Measurements from ENCODE around the gene COLEC12.

Gene COLEC12

DNA sequence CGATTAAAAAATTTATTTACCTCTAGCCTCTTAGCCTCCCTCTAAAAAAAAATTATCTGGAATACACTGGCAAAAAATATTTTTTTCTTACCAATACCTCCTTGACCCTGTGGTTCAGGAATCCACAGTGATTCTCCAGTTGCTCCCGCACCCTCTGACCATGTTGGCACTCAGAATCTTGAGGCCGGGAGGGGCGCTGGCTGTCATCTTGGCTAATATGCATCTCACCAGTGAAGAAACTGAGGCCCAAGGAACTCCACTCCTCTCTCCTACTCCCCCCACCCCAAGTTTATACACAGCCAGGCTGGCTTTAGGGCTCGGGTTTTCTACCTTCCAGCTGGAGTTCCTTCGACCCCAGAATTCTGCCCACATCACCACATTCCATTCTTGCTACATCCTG is 134.8 kb downstream of the COLEC12 start:
- in situ Hi-C loops (cut with HindIII; ENCODE audit: low sequenced_read_pairs): no loop called here

DNA sequence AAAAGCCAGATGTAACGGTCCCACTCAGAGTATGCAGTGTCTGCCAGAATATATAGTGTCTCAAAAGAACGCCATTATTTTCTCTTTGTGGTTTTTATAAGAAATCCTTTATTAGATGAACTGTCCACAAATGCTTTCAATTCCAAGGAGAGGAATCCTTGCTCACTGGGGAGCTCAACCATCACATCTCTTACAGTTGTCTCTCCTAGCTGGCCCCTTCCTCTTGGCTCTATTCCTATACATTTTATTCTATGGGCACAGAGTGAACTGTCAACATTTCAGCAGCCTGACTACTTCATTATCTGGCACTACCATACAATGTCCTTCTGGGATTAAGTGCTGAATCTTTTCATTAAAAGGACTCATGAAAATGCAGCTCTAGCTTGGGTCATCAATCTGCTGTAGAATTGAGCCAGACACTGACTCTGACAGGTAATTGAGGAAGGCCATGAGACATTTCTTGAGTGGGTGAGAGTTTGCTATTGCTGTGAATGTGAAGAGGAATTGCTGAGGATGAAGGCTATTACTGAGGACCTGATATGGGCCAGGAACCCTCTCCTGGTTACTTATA is 136.2 kb downstream of the COLEC12 start:
- in situ Hi-C loops (cut with HindIII; ENCODE audit: low sequenced_read_pairs): loop anchor here (5.0 kb wide), 1 partner anchor 33 kb away; no protein-coding TSS in a partner anchor

DNA sequence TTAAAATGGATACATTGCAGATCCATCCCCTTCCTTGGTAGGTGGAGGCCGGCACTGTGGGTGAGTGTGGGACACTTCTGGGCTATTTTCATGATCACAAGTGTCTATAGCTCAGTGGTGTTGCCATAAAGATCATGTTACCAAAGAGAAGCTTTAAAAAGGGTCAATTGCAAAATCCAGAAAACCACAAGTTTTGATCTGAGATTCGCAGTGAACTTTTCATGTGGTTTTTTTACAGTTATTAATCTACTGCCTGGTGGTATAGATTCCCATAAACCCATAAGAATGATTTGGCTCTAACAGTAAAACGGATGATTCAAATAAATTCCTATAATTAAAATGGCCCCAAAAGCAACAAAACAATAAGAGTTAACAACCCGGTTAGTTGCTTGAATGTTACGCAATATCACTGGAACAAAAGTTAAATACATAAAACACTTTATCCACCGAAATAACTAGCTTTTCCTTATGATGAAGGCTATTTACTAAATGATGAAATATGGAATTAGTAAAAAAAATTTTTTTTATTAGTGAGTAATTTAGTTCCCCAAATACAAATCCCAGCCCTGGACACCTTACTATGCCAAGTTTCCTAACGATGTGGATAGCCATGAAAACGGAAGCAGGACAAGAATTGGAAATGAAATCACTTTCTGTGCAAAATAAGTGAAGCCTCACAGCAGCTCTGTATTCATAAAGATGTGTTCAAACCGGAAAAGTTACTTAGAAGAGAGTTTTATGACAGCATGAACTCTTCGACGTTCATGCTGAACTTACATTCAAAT is 137.0 kb downstream of the COLEC12 start:
- in situ Hi-C loops (cut with HindIII; ENCODE audit: low sequenced_read_pairs): loop anchor here (5.0 kb wide), 1 partner anchor 34 kb away; no protein-coding TSS in a partner anchor

GRCh38 chr18:362311-363290 is 137.9 kb downstream of the COLEC12 start:
- in situ Hi-C loops (cut with HindIII; ENCODE audit: low sequenced_read_pairs): loop anchor here (5.0 kb wide), 1 partner anchor 35 kb away; no protein-coding TSS in a partner anchor

- in situ Hi-C loops (cut with HindIII; ENCODE audit: low sequenced_read_pairs): loop anchor here (5.0 kb wide), 1 partner anchor 35 kb away; no protein-coding TSS in a partner anchor
Measured at GRCh38 chr18:361941-362310, 138.6 kb downstream of the COLEC12 start.

DNA sequence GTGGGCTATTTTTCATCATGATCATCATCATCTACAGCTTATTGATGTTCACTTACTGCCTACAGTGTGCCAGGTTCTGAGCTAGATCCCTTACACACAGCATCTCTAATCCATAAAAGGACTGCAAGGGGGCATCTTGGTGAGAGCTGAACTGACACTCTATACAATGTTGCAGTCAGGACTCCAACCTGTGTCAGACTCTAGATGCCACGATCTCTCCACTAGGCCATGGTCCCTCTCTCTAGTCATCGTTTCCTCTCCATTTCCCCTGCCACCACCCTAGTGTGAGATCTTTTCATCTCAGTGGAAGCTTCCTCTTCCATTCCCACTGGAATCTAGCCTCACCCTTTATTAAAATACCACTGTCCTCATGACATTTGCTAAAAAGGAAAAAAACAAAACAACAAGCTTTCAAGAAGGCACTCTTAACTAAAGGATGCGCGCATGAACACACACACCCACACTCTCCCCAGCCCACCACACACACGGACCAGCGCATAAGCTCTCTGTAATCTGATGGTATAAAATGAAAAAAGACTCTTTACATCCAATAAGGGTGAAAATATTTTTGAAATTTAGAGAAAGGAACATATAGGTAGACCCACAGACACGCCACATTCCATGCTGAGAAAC is 139.3 kb downstream of the COLEC12 start:
- in situ Hi-C loops (cut with HindIII; ENCODE audit: low sequenced_read_pairs): loop anchor here (5.0 kb wide), 1 partner anchor 36 kb away; no protein-coding TSS in a partner anchor

DNA sequence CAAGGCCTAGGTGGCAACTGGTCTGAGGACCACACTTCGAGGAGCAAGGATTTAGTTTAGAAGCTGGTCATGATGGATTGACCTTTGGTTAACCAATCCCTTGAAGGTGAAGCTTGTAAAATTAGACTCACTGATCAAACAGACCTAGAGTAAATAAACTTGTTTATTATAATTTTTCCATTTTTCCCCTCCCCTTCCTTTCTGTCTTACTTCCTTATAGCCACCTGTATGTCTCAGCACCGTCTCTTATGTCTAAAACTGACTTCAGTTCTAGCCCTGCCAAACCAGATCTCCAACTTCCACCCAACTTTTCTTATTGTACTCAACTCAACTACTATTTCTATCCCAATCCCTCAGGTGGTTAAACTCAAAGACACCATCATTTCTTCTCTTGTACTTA is 139.8 kb downstream of the COLEC12 start:
- in situ Hi-C loops (cut with HindIII; ENCODE audit: low sequenced_read_pairs): loop anchor here (5.0 kb wide), 1 partner anchor 37 kb away; no protein-coding TSS in a partner anchor

GRCh38 chr18:356778-357177 is 143.7 kb downstream of the COLEC12 start:
- in situ Hi-C loops (cut with HindIII; ENCODE audit: low sequenced_read_pairs): no loop called here

- in situ Hi-C loops (cut with HindIII; ENCODE audit: low sequenced_read_pairs): no loop called here
Measured at GRCh38 chr18:355678-356077, 144.8 kb downstream of the COLEC12 start.

GRCh38 chr18:354471-354870 is 146.0 kb downstream of the COLEC12 start:
- in situ Hi-C loops (cut with HindIII; ENCODE audit: low sequenced_read_pairs): no loop called here

DNA sequence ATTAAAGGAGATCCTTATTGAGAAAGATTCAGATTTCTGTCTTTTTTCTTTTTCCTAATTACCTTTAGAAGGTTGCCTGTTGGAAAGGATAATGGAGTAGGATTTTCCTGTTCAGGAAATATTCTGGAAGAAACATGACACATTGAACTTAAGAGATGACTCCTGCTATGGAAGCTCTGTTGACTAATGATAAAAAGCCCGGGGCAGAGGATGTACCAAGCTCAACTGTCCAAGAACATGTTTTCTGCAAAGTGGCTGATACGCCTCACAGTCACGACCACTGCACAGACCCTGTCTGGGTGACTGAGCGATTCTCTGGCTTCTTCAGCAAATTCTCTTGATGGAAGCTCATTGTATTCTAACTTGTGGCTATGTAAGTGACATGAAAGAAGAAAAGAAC is 146.5 kb downstream of the COLEC12 start:
- in situ Hi-C loops (cut with HindIII; ENCODE audit: low sequenced_read_pairs): no loop called here

GRCh38 chr18:352438-352837 is 148.1 kb downstream of the COLEC12 start:
- in situ Hi-C loops (cut with HindIII; ENCODE audit: low sequenced_read_pairs): no loop called here

DNA sequence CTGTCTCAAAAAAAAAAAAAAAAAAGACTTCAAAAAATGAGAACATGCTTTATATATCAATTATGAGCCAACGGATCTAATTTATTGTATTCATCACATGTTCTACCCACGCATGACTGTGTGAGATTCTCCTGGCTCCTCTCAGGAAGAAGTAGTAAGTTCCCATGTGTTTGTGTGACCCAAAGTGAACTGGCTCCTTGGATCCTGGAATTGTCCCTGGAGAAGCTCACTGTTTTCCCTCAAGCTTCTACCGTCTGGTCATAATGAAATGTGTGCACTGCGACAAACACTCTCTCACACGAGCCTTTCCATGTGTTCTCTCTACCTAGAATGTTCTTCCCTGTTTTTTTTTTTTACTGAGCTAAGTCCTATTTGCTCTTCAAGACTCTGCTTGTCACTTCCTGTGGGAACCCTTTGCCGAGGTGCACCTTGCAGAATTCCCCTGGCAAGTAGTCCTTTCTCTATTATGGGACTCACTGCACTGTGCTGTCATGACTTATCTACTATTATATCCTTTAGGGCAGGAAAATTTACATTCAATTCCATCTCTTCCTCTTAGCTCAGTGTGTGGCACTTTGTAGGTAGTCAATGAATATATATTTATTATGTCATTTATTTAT is 149.4 kb downstream of the COLEC12 start:
- in situ Hi-C loops (cut with HindIII; ENCODE audit: low sequenced_read_pairs): no loop called here

GRCh38 chr18:346600-346999 is 153.9 kb downstream of the COLEC12 start:
- in situ Hi-C loops (cut with HindIII; ENCODE audit: low sequenced_read_pairs): no loop called here

DNA sequence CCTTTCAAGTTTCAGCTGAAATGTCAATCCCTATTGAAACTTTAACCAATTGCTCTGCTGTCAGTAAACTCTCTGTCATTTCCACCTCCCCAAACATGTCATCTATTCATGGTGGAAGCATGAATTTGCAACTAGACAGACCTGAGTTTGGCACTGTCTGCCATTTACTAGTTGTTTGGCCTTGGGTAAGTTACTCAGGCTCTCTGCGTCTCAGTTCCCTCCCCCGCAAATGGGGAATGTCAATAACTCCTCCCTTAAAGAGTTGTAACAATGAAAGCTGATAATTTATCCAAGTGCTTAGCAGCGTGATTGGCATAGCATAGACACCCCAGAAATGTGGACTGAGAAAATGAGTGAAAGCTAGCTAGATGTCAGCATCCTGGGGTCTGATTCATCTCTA is 159.4 kb downstream of the COLEC12 start:
- in situ Hi-C loops (cut with HindIII; ENCODE audit: low sequenced_read_pairs): no loop called here

DNA sequence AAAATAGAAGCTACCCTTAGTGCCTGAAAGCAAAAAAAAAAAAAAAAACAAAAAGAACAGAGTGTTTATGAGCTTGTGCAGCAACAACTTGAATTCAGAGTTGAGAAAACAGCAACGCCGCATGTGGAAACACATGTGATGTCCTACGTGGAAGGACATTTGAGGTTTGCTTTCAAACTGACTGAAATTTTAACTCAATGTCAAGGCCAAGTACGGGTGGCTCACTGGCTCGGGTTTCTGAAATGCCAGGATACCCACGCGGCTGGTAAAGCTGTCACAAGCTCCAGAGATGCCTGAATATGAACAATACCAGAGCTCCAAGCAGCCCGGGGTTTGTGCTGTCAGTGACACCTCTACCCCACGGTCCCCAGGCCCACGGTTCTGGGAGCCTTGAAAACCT is 160.5 kb downstream of the COLEC12 start:
- in situ Hi-C loops (cut with HindIII; ENCODE audit: low sequenced_read_pairs): no loop called here

DNA sequence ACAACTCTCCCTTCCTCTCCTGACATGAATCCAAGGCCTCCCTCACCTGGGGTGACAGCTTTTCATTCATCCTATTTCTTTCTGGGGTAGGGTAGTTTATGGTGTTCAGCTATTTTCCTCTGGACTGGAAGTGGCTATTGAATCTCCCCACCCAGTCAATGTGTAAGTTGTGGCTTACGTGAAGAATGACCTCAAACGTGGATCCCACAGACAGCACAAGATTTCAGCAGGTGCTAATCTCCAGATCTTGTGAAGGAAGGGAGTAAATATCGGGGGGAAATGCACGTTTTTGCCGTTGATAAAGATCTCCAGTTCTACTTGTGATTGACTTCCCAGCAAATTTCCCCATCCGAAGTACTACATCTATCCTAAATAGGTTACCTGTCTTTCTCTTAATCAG is 161.3 kb downstream of the COLEC12 start:
- in situ Hi-C loops (cut with HindIII; ENCODE audit: low sequenced_read_pairs): no loop called here

DNA sequence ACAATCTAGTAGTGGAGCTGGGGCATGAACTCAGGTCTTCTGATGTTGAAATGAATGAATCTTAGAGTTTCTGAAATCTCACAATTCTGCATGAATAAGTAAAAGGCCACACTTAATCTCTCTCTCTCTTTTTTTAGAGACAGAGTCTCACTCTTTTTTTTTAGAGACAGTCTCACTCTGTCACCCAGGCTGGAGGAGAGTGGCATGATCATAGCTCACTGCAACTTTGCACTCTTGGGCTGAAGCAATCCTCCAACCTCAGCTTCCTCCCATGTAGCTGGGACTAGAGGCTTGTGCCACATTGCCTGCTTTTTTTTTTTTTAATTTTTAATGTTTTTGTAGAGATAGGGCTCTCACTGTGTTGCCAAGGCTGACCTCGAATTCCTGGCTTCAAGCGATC is 163.8 kb downstream of the COLEC12 start:
- in situ Hi-C loops (cut with HindIII; ENCODE audit: low sequenced_read_pairs): no loop called here

GRCh38 chr18:335733-336132 is 164.8 kb downstream of the COLEC12 start:
- in situ Hi-C loops (cut with HindIII; ENCODE audit: low sequenced_read_pairs): no loop called here

GRCh38 chr18:334575-335132 is 165.8 kb downstream of the COLEC12 start:
- in situ Hi-C loops (cut with HindIII; ENCODE audit: low sequenced_read_pairs): no loop called here
